ENCODE data around the gene TIMM29.

- TF ChIP-seq POLR2AphosphoS5 (IDR thresholded peaks at IDR 0.05; ENCODE audit: low read depth, low read length), result no peak
- TF ChIP-seq TAF1 (IDR thresholded peaks at IDR 0.05; ENCODE audit: low read depth, low read length), result no peak
- no peak for TF ChIP-seq POLR2A (IDR thresholded peaks at IDR 0.05; ENCODE audit: low read depth, low read length)
- TF ChIP-seq SPI1 (IDR thresholded peaks at IDR 0.05; ENCODE audit: low read depth, low read length), result no peak
- no peak for TF ChIP-seq POU2F2 (IDR thresholded peaks at IDR 0.05; ENCODE audit: low read depth, low read length)
- TF ChIP-seq PAX5 (IDR thresholded peaks at IDR 0.05; ENCODE audit: insufficient read depth, low read length, severe bottlenecking), result no peak
These were observed 24.2 kb downstream of the TIMM29 start for GRCh38 chr19:10952809-10953208.
